ENCODE data around the gene FLRT2.
A peak's percentile ranks its signal among the peaks of the same experiment; 100 is the strongest.

Gene FLRT2, protein sequence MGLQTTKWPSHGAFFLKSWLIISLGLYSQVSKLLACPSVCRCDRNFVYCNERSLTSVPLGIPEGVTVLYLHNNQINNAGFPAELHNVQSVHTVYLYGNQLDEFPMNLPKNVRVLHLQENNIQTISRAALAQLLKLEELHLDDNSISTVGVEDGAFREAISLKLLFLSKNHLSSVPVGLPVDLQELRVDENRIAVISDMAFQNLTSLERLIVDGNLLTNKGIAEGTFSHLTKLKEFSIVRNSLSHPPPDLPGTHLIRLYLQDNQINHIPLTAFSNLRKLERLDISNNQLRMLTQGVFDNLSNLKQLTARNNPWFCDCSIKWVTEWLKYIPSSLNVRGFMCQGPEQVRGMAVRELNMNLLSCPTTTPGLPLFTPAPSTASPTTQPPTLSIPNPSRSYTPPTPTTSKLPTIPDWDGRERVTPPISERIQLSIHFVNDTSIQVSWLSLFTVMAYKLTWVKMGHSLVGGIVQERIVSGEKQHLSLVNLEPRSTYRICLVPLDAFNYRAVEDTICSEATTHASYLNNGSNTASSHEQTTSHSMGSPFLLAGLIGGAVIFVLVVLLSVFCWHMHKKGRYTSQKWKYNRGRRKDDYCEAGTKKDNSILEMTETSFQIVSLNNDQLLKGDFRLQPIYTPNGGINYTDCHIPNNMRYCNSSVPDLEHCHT

DNA sequence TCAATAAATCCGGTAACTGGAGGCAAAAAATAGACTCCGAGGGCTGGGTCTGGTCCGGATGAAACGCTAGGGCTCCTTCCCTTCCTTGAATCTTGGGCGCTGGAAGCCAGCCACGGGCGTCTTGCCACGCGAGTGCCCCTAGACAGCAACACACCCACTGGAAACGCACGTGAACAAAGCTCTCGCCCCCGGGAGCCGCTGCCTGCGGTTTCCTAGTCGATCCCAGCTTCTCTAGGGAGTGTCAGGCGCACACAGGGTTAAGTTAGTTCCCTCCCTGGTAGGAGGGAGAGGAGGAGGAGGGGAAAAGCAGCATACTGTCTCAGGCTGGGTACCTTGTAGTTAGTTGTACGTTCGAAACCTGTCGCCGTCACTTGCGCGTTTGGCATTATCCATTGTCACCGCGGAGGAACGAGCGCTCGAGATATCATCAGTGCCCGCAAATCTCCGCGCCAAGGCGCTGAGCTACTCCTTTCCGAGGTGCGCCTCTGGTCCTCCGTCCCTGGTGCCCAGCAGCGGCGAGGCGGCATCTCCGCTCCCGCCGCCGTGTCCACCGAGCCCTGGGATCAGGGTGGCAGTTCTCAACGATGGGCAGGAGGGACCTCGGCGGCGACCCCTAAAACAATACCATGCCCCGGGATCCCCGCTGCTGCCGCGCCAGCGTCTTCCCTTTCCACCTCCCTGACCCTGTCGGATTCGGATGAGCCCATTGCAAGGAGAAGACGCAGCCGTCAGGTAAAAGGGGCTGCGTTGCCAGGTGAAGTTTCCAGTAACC, at the start of gene FLRT2:
FLRT2 (plus strand) TSS at position 342 of the 772 bp plus-strand sequence. CDS start 91,371 bp downstream, outside the sequence.
- H3K27ac ChIP-seq, result peak within 1 kb of the TSS; percentile 99
- ChIA-PET POLR2A (ENCODE audit: low non-redundant PET) (no interaction called here), CTCF (interaction anchor here (0.7 to 1.3 kb wide), 2 partner anchors 281 to 334 kb away, joined by 3 read pairs; no protein-coding TSS in a partner anchor)
- TF ChIP-seq, protein P1, sequence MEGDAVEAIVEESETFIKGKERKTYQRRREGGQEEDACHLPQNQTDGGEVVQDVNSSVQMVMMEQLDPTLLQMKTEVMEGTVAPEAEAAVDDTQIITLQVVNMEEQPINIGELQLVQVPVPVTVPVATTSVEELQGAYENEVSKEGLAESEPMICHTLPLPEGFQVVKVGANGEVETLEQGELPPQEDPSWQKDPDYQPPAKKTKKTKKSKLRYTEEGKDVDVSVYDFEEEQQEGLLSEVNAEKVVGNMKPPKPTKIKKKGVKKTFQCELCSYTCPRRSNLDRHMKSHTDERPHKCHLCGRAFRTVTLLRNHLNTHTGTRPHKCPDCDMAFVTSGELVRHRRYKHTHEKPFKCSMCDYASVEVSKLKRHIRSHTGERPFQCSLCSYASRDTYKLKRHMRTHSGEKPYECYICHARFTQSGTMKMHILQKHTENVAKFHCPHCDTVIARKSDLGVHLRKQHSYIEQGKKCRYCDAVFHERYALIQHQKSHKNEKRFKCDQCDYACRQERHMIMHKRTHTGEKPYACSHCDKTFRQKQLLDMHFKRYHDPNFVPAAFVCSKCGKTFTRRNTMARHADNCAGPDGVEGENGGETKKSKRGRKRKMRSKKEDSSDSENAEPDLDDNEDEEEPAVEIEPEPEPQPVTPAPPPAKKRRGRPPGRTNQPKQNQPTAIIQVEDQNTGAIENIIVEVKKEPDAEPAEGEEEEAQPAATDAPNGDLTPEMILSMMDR (conservative IDR thresholded peaks at IDR 0.05; ENCODE audit: low read depth), result no peak
- peak; percentile 50 for DNase-seq (ENCODE audit: low spot score)

DNA sequence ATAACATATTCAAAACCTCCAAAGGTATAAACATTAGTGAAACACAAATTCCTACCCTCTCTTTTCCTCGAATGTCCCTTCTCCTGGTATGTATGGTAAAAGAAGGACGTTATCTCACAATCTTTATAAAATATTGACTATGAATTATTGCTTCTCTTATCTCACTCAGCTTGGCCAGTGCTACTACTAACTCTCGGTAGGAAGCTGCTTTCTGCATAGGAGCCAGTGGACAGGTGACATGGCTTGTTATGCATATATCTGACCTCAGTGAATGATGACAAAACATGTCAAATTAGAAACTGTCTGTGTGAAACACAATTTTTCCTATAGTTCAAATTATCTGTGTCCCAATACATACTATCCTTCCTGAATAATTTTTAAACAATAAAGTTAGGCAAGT, 48.5 kb upstream of the FLRT2 start:
- DNase-seq (ENCODE audit: low spot score), result no peak
- CTCF ChIA-PET, result no interaction called here
- POLR2A ChIA-PET (ENCODE audit: low non-redundant PET), result no interaction called here
- H3K27ac ChIP-seq, result no peak overlapping the region
- TF ChIP-seq, protein P1 (conservative IDR thresholded peaks at IDR 0.05; ENCODE audit: low read depth), result no peak

DNA sequence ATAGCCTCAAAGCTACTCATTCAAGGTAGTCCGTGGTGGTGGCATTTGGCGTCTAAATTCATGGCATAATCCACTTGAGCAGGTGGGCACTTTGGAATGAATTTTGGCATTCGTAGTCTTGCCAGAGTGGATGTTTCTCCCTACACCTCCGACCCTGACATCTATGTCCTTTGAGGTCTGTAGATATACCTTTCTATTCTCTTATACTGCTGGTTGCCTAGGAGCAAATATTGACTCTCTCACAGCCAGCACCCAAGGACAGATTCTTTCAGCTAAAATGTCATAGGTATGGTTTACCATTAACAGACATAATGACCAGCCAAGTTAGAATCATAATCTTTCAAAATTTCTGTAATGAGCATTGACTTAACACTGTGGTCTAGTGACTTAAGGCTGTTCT, 47.4 kb upstream of the FLRT2 start:
- TF ChIP-seq, protein P1 (conservative IDR thresholded peaks at IDR 0.05; ENCODE audit: low read depth), result no peak
- H3K27ac ChIP-seq, result no peak overlapping the region
- POLR2A ChIA-PET (ENCODE audit: low non-redundant PET), result no interaction called here
- CTCF ChIA-PET, result no interaction called here
- no peak for DNase-seq (ENCODE audit: low spot score)

DNA sequence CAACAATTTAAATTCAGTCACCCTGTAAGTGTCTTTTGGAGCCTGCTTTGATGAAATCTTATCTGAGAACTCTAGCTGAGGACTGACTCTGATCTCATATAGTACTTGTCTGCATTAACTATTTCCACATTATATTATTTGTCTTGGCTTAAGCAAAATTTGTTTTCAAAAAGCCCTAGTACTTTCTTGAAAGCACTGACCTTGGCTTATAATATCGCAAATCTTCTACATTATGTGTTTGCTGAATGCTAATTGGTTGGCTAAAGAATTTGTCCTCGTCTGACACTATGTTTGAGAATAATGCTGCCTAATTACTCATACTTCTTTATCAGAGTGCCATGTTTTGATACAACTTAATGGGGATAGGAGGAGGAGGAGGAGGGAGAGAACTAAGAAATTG, 46.9 kb upstream of the FLRT2 start:
- no peak for DNase-seq (ENCODE audit: low spot score)
- CTCF ChIA-PET, result no interaction called here
- no peak overlapping the region for H3K27ac ChIP-seq
- TF ChIP-seq, protein P1 (conservative IDR thresholded peaks at IDR 0.05; ENCODE audit: low read depth), result no peak
- POLR2A ChIA-PET (ENCODE audit: low non-redundant PET), result no interaction called here

DNA sequence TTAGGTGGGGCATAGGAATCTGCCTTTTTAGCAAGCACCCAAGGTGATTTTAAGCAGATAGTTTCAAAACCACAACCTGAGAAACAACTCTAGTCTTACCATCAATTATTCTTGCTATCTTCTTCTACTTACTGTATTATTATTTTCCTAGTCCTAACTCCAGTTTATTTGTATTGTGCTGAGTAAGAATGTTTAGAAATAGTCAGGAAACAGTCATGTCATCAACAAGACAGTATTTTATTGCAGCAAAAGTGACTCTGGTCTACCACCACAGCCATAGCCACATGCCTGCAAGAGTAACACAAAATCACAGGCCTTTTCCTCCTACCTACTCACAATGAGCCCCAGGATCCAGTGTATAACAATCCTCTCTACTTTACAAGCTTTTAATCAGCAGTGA, 46.3 kb upstream of the FLRT2 start:
- H3K27ac ChIP-seq, result no peak overlapping the region
- no peak for DNase-seq (ENCODE audit: low spot score)
- ChIA-PET CTCF (no interaction called here), POLR2A (ENCODE audit: low non-redundant PET) (no interaction called here)
- TF ChIP-seq, protein P1 (conservative IDR thresholded peaks at IDR 0.05; ENCODE audit: low read depth), result no peak

DNA sequence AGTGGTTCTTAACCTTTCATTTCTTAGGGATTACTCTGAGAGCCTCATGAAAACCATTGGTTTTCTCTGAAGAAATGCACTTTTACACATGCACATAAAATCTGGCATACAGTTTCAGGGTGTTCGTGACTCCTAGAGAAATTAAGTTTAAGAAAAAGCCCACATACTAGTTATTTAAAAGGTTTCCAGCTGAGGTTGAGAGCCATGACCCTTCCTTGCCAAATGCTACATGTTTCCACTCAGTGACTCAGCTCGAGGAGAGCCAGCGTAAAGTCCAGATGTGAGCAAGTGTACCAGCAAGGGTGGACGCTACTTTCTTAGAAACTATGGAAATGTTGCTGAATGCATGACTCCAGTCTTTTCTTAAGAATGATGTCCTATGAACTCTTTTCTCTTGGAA, 42.7 kb upstream of the FLRT2 start:
- ChIA-PET CTCF (no interaction called here), POLR2A (ENCODE audit: low non-redundant PET) (no interaction called here)
- no peak overlapping the region for H3K27ac ChIP-seq
- TF ChIP-seq, protein P1 (conservative IDR thresholded peaks at IDR 0.05; ENCODE audit: low read depth), result no peak
- DNase-seq (ENCODE audit: low spot score), result no peak
